IPS DF 4.7 (cell line): ENCODE measurements around the gene AGAP3.

ENCODE experiments used
- DNase-seq: peaks from one replicate; pipeline ENCODE4 v3.0.0-alpha.2; 2013; ENCODE audit warnings: low spot score; ENCODE audit errors: extremely low read depth

The AGAP3 gene

DNA sequence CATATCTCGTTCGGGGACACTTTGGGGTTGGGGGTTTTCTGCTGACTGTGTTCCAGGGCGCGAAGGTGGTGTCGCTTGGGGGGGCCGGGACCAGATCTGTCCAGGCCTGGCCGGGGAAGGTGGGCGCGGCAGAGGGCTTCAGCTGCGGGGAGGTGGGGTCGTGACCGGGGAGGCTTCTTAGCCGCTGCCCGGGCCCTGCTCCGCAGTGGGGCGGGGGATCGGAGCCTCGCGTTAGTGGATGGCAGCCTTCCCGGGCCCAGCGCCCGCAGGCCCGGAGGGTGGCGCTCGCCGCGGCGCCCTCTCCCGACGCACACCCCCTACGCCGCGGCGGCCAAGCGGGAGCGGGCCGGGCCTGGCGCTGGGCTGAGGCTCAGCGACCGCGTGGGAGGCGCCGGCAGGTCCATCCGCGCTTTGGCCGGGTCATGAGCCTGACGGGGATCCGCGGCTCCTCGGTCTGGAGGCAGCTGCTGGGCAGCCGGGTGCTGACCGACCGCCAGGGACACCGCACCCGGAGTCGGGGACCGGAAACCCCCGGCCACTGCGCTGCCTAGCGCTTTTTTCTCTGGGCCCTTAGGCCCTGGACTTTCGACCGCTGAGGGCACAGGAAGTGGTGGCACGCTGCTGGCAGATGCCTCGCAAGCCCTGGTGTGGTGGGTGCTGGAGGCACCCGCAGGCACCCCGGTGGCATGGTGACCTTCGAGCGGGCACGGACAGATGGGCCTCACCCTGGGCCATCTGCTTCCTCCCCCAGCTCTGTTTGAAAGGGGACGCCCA lies 1.2 kb downstream of the AGAP3 start:
- no peak for DNase-seq

DNA sequence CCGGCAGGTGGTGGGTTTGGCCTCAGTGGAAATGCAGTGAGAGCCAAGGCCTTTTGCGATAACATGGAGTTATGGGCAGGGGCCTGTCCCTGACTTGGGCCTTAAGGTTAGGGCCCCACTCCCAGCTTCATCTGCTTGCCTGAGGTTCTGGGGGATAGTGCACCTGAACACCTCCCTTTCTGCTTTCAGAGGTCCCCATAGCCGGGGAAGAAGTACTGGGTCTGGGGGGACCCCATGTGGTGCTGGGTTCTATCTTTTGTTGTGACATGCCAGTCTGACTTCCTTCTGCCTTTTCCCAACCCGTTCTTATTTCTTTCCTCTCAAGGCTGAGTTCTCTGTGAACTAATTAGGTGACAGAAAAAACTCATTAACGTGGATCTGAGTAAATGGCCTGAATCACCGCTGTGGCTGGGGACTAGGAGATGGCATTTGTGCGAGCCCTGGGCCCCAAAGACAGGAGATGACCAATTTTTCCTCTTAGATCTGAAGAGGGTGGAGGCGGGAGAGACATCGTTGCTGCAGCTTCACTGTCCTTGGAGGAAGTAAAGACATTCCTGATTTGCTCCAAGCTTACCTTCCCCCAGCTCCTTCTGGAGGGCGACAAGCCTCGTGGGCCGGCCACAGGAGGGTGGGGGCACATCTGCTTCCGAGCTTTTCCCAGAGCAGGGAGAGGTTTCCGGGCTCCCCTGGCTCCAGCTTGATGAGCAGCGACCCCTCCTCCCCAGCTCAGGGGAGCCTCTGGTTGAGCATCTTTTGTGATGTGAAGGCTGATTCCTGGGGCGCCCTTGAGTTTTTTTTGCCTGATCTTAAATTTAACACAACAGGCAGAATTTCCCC lies 2.0 kb downstream of the AGAP3 start:
- no peak for DNase-seq

- DNase-seq: no peak
These were observed 2.8 kb downstream of the AGAP3 start for GRCh38 chr7:151088856-151089699.

GRCh38 chr7:151089893-151090730 lies 3.8 kb downstream of the AGAP3 start:
- DNase-seq: no peak

DNA sequence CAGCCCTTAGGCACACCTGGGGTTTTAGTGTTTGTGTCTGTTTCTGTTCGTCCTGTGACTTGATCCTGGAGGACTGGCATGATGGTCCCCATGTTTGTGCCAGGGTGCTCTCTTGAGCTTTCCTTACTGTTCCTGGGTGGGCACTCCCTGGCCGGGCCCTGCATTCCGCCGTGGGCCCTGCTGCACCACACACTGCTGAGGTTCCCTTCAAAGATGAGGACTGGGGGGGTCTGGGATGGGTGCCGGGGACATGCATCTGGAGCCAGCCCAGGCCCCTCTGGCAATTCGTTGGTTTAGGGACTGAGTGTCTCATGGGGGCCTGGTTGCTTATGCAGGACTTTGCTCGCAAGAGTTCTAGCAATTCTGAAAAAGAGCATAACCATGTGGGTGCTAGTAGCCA lies 4.7 kb downstream of the AGAP3 start:
- no peak for DNase-seq

- no peak for DNase-seq
These were observed 5.2 kb downstream of the AGAP3 start for GRCh38 chr7:151091431-151091830.

DNA sequence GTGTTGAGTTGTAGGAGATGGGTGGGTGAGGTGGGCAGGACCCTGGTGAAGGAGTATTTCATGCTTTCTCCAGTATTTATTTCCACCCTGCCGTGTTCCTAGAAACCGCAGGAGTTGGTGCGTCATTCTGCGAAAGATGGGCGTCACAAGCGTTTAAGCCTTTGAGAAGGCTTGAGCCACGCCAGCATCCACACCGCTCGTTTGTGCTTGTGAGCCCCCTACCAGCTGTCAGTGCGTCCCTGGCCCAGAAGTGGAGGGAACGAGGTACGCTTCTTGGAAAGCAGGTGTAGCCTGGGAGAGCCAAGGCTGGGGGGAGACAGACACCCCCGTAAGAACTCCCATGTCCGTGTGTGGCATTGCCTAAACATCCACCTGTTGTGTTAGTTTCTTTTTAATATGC lies 5.7 kb downstream of the AGAP3 start:
- DNase-seq: no peak

GRCh38 chr7:151093748-151094147 lies 7.5 kb downstream of the AGAP3 start:
- DNase-seq: no peak

- no peak for DNase-seq
These were observed 8.4 kb downstream of the AGAP3 start for GRCh38 chr7:151094675-151095074.

DNA sequence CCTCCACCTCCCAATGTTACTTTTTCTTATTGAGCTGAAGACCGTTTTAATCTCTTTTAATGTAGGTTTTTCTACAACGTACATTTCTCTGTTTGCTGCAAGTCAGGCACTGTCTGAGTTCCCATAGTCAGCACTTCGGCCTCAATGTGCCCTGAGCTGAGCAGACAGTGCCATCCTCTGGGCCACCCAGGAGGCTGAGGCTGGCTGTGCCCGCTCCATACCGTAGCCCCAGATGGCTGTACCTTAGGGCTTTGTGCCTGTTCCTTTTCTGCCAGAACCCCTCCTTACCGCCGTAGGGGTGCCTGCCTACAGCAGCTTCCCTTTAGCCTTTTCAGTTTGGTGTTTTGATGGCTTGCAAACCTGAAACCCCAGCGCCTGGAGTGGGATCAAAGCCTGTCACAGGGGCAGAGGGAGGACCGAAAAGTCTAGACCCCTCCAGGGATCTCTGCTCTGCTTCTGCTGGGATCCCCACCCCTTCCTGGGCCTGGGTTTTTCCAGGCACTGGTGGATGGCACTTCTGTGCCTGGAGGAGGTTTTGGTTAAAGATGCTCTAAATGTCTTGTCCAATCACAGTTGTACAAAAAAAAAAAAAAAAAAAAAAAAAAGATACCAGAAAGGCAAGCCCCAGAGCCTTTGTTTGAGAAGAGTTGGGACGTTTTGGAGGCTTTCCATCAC lies 9.0 kb downstream of the AGAP3 start:
- no peak for DNase-seq

DNA sequence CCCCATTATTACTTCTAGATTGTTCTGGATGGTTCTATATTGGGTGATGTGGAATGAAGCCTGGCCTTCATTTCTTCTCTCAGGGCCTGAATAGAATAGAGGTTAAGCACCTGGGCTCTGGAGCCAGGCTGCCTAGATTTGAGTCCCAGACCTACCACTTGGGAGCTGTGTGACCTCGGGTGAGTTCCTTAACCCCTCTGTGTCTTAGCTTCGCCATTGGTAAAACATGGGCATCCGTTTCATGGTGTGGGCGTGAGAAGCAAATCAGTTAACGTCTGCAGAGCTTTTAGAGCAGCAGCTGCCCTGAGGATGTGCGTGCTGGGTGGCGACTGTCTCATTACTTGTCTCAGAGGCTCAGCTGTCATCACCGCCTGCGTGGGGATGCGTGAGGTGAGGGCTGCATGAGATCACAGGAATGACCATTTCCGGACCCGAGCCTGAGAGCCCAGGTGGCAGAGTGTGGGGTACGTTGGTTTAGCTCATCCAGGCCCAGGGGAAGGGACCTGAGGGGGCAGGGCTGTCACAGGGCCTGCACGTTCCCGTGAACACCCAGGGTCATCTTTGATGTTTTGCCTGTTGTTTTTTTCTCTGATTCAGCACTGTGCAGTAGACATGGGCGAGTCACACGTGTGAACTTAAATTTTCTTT lies 9.7 kb downstream of the AGAP3 start:
- DNase-seq: no peak

GRCh38 chr7:151099486-151100211 lies 13.4 kb downstream of the AGAP3 start:
- no peak for DNase-seq

GRCh38 chr7:151100921-151101320 lies 14.6 kb downstream of the AGAP3 start:
- DNase-seq: no peak

- no peak for DNase-seq
These were observed 15.5 kb downstream of the AGAP3 start for GRCh38 chr7:151101621-151102396.

GRCh38 chr7:151102991-151103390 lies 16.7 kb downstream of the AGAP3 start:
- no peak for DNase-seq

DNA sequence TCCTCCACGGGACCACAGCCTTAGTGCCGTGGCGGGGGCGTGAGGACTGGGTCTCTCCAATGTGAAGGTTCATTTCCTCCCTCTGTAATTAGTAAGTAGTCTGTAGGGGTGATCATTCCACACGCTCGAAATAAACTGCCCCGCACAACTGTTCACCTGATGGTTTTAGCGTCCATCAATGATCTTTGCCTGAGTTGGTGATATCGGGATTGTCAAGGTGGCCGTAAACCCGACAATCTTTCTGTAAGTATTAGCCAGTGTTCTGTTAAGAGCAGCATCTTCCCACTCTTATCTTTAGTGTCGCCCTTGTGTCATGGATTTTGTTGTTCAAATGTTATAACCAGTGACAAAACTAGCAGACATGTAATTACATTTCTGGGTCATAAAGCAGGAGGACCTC lies 17.7 kb downstream of the AGAP3 start:
- no peak for DNase-seq

GRCh38 chr7:151104411-151105235 lies 18.3 kb downstream of the AGAP3 start:
- no peak for DNase-seq

- DNase-seq: no peak
These were observed 21.6 kb downstream of the AGAP3 start for GRCh38 chr7:151107882-151108281.
